NCI-H2029 (cell line): ENCODE measurements around the gene MROH8.
A peak's percentile ranks its signal among the peaks of the same experiment; 100 is the strongest.

Source experiments
- DNase-seq: peaks from one replicate; lab custom pipeline; 2025; lab: John Stamatoyannopoulos, UW

Gene MROH8

GRCh38 chr20:37198932-37199660 is 19.7 kb upstream of the MROH8 start:
- no peak for DNase-seq

DNA sequence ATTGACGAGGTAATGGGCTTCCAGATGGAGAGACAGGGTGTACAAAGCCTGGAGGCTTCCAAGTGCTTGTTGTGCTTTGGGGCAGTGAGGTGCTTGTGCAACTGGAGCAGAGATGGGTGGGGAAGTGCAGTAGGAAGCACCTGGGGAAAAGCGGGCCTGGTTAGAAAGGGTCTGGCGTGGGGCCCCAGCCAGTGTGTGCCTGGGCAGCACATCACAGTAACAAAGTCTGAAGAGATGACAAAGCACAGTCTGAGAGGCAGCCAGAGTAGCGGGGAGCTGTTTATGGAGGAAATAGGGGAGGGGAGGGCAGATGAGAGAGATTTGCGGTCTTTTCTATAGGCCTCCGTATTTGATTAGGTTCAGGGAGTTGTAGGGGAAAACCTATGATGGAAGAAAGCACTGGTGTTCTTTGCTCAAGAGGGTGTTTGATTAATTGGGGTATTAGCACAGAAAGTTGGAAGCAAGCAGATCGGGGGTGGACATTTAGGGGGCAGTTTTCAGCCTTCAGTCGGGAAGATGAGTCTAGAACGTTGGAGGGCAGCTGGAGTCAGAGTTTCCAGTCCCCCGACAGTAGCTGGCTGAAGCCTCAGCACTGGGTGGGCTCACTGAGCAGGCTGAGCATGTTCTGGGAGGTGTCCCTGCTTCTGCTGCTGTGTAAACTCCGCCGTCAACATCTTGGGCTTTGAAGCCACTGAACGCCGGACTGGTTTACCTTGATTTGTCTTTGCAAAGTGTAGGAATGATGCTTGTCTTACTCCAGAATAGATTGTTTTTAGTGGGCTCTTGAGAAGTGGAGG is 15.5 kb upstream of the MROH8 start:
- DNase-seq = no peak

DNA sequence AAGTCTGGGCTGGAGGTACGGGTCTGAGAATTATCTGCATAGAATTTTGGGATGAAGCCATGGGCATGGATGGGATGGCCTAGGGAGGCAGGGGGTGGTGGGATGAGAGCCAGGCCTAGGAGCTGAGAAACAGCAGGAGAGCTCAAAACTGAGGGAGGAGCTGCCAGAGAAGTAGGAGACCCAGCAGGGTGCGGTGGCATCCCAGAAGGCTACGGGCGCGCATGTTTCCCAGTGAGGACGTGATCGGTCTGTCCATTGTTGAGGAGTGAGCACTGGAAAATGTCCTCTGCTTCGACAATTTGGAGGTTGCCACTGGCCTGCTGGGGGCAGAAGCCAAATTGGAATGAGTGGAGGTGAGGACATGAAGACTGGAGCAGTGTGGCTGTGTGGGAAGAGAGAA is 14.5 kb upstream of the MROH8 start:
- no peak for DNase-seq

DNA sequence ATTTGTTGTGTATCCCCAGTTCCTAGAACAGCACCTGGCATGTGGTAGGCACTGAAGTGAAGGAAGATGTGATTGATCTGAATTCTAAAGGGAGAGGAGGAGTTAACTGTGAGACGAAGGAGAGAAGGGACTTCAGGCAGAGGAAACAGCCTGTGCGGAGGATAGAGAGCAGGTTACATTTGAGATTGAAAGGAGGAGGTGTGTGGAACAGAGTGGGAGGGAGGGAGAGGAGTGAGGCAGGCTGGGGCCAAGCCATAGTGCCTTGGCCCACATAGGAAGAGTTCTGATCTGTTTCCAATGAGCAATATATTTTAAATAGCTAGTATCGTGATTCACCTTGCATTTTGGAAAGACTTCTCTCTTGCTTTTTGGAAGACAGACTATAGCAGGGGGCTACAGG is 13.9 kb upstream of the MROH8 start:
- DNase-seq = no peak

GRCh38 chr20:37192137-37192854 is 12.9 kb upstream of the MROH8 start:
- DNase-seq = peak; percentile 89

DNA sequence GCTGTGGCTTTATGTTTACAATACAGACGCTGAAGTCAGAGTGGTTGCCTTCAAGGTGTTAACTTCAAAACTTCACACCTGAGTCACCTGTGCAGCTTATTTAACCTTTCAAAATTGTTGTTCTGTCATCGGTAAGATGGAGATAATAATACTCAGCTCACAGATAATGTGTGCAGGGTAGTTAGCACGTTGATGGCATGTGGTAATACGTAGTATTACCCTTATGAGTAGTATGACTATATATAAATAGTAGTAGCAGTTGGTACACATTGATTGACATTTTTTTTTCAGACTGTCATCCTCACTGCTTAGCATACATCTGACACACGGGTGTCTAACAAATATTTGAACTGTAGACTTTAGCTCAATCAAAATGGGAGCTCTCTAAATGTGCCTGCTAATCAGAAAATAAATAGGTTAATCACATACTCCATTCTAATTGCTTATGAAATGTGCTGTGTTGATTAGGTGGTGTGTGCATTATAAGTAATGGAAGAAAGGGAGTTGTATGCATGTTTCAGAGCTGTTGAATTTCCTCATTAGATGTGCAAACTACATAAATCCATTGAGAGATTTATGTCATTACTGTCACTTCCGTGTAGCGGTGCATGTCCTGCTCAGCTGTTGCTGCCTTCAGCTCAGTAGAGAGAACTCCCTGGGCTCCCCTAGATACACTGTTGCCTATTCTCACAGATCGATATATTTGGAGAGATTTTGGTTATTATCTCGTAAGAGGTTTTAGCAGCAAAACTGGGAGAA is 11.2 kb upstream of the MROH8 start:
- DNase-seq = no peak

GRCh38 chr20:37189416-37190016 is 10.2 kb upstream of the MROH8 start:
- DNase-seq = no peak

GRCh38 chr20:37188787-37189186 is 9.4 kb upstream of the MROH8 start:
- no peak for DNase-seq

- DNase-seq = no peak
Measured at GRCh38 chr20:37185686-37186085, 6.3 kb upstream of the MROH8 start.

DNA sequence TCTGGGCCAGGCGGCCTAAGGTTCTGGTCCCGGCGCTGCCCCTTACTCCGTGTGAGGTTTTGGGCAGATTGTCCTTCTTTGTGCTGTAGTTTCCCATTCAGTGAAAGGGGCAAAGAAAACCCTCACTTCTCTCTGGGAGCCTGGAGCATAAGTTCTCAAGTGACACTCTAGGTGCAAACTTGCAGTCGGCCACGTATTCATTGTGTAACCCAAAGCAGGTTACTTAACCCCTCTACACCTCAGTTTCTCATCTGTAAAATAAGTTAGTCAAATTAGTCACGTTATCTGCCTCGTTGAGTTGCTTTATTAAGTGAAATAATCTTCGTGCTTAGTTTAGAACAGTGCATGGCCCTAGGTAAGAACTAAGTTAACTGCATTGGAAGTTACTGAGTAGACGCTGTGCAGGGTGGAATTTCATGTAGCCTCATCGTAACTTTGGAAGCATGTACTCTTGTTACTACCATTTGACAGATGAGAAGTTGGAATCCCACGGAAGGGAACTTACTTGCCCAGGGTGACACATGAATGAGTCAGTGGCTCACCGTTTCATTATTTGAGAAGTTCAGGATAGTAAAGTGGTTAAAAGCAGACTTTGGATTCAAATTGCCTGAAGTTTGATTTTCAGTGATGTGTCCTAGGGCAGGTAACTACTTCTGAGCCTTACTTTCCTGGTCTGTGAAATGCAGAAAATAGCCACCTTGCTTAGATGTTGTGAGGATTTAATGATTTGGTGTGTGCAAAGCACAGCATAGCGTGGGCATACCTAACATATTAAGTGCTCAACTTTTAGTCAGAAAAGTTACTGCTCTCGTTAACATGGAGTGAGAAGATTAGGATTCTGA is 556 bp upstream of the MROH8 start:
- DNase-seq = no peak

DNA sequence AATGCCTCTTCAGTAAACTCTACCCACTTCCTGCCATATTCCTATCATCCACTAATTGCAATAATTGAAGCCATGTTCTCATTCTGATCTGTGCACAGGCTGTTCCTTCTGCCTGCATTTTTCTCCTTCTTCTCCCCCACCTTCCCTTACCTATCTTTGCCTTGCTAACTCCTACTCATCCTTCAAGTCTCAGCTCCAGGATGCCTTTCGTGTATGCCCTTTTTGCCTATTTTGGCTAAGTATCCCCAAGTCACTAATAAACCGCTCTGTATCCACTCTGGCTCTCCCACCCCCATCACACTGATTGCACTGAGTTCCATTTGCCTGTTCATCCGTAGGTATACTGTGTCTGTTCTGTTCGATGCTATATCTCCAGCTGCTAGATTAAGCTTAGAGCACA is 6.5 kb downstream of the MROH8 start:
- no peak for DNase-seq

GRCh38 chr20:37166867-37167266 is 12.5 kb downstream of the MROH8 start:
- DNase-seq = no peak

- no peak for DNase-seq
Measured at GRCh38 chr20:37165031-37165430, 14.3 kb downstream of the MROH8 start.

- DNase-seq = no peak
Measured at GRCh38 chr20:37163832-37164554, 15.4 kb downstream of the MROH8 start.

- DNase-seq = no peak
Measured at GRCh38 chr20:37162646-37163045, 16.7 kb downstream of the MROH8 start.

- DNase-seq = no peak
Measured at GRCh38 chr20:37161830-37162549, 17.4 kb downstream of the MROH8 start.

DNA sequence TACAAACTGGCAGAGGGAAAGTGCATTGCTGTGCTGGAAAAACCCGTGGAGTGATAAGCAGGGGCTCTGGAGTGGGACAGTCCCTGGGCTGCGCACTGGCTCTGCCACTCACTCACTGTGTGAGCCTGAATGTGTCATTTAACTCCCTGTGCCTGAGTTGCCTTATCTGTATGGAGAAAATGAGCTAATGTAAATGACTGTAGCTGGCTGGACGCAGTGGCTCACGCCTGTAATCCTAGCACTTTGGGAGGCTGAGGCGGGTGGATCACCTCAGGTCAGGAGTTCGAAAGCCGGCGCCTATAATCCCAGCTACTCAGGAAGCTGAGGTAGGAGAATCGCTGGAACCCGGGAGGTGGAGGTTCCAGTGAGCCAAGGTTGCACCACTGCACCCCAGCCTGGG is 18.7 kb downstream of the MROH8 start:
- DNase-seq = no peak

DNA sequence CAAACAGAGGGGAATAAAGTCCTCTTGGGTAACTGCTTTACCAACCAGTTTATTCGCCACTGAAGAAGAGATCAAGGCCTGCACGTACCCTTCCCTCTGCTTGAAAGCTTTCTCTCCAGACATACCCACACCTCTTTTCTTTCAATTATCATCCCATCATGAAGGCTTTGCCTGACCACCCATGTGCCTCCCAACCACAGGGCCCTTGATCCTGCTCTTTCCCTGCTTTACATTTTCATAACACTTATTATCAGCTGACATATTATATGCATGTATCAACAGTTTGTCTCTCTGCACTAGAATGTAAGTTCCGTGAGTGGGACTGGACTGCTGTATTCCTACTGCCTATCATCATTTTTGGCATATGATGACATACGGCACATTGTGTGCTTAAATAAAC is 21.1 kb downstream of the MROH8 start:
- DNase-seq = no peak

DNA sequence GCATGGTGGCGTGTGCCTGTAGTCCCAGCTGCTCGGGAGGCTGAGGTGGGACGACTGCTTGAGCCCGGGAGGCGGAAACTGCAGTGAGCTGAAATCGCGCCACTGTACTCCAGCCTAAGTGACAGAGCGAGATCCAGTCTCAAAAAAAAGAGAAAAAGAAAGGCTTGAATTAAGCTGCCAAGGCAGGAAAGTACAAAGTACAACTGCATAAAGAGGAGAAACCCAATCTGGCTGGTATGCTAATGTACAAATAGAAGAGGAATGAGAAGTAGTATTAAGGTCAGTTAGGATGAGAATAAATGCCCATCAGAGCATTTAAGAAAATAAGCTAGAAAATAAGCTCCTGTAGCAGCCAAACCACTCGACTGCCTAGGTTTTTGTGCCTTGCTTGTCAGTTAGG is 23.4 kb downstream of the MROH8 start:
- DNase-seq = no peak
